Gastroesophageal sphincter (tissue), 4 donors: Measurements from ENCODE around the gene SPECC1L. TPM values are rescaled to one million over a fixed set of nuclear protein-coding genes. Genes with fewer than 3 reads are reported as not detected.

Source experiments
- ATAC-seq: fragments of 150-250 bp; one replicate; pipeline ENCODE4 v1.9.1; 2016; ENCODE audit warnings: mild to moderate bottlenecking, moderate library complexity
- H3K27ac ChIP-seq, 4 donors: fragments of 200-600 bp; sonication (generic) in 3 of 4; 1 replicate in 3 of 4; 2 replicates in 1 of 4; pipeline ENCODE4 v1.5.1; 2016 to 2019
- H3K27me3 ChIP-seq: fragments of 200-600 bp; sonication (generic); one replicate; pipeline ENCODE4 v1.5.1; 2019
- H3K36me3 ChIP-seq, 2 donors: fragments of 200-600 bp; sonication (generic); one replicate each; pipeline ENCODE4 v1.5.1; 2019; ENCODE audit warnings: control low read depth in 1 of 2
- H3K4me1 ChIP-seq, 3 donors: fragments of 200-600 bp; sonication (generic); 1 replicate in 2 of 3; 2 replicates in 1 of 3; pipeline ENCODE4 v1.5.1; 2016 to 2019; ENCODE audit warnings: control low read depth in 2 of 3
- H3K4me3 ChIP-seq, 2 donors: fragments of 200-600 bp; sonication (generic); one replicate each; pipeline ENCODE4 v1.5.1; 2019; ENCODE audit warnings: mild to moderate bottlenecking in 1 of 2, moderate library complexity in 1 of 2
- H3K9me3 ChIP-seq, 3 donors: fragments of 200-600 bp; sonication (generic); one replicate each; pipeline ENCODE4 v1.5.1; 2017 to 2019; ENCODE audit warnings: control low read depth in 2 of 3
- EP300 ChIP-seq: sonication (generic); formaldehyde crosslinking; IDR thresholded peaks from one replicate; pipeline ENCODE4 v1.6.1; 2017; ENCODE audit warnings: antibody characterized with exemption, mild to moderate bottlenecking
- POLR2A ChIP-seq, 2 donors: fragments of 450-650 bp; IDR thresholded peaks; one replicate each; pipeline ENCODE4 v1.6.1; 2017; ENCODE audit warnings: antibody characterized with exemption in 2 of 2, mild to moderate bottlenecking in 2 of 2, moderate library complexity in 1 of 2
- POLR2AphosphoS5 ChIP-seq: sonication (generic); formaldehyde crosslinking; IDR thresholded peaks from one replicate; pipeline ENCODE4 v1.6.1; 2017; ENCODE audit warnings: antibody characterized with exemption
- WGBS, 2 donors: methylation state at CpG; one replicate each; pipeline ENCODE4 v1.1.5; 2018; ENCODE audit warnings: low coverage in 1 of 2; 5-methylcytosine and 5-hydroxymethylcytosine counted together
- total RNA-seq, 4 donors: library from RNA; depleted of rRNA; stranded (reverse); fragments of >200 nt; gene quantifications; one replicate each; pipeline ENCODE4 v1.1.0, GENCODE V29; 2016
- TF ChIP-seq, protein P1 (sequence below), 4 experiments: fragments of 200-600 bp in 2 of 4; fragments of 450-650 bp in 2 of 4; sonication (generic) in 1 of 4; IDR thresholded peaks; one replicate each; pipeline ENCODE4 v1.5.1; 2017 to 2019; ENCODE audit warnings: antibody characterized with exemption in 4 of 4, mild to moderate bottlenecking in 2 of 4, moderate library complexity in 2 of 4

SPECC1L gene
- total RNA-seq, 4 donors from 2014 or later = 62.3 to 110 (median 92.5) TPM

- 39 to 71% methylated on average over 2 to 3 of the region's 3 CpGs for WGBS, 2 donors
- peaks cover 0 to 44% of the 10 kb centered on the region in 2 donors for H3K36me3 ChIP-seq
- no peaks in the 10 kb centered on the region for H3K9me3 ChIP-seq
- no peaks in the 10 kb centered on the region for H3K27me3 ChIP-seq
- no peak overlapping the region for H3K27ac ChIP-seq
- H3K4me3 ChIP-seq = no peak overlapping the region
- no peak for ATAC-seq
- peaks cover 7 to 39% (median 9%) of the 10 kb centered on the region in 3 donors for H3K4me1 ChIP-seq
- TF ChIP-seq EP300 = no peak
- TF ChIP-seq POLR2AphosphoS5 = no peak
- TF ChIP-seq, protein P1, sequence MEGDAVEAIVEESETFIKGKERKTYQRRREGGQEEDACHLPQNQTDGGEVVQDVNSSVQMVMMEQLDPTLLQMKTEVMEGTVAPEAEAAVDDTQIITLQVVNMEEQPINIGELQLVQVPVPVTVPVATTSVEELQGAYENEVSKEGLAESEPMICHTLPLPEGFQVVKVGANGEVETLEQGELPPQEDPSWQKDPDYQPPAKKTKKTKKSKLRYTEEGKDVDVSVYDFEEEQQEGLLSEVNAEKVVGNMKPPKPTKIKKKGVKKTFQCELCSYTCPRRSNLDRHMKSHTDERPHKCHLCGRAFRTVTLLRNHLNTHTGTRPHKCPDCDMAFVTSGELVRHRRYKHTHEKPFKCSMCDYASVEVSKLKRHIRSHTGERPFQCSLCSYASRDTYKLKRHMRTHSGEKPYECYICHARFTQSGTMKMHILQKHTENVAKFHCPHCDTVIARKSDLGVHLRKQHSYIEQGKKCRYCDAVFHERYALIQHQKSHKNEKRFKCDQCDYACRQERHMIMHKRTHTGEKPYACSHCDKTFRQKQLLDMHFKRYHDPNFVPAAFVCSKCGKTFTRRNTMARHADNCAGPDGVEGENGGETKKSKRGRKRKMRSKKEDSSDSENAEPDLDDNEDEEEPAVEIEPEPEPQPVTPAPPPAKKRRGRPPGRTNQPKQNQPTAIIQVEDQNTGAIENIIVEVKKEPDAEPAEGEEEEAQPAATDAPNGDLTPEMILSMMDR (IDR thresholded peaks at IDR 0.05) = no peak
- TF ChIP-seq POLR2A (IDR thresholded peaks at IDR 0.05) = no peak
Observed at GRCh38 chr22:24393848-24394247, 123.2 kb downstream of the SPECC1L start.

DNA sequence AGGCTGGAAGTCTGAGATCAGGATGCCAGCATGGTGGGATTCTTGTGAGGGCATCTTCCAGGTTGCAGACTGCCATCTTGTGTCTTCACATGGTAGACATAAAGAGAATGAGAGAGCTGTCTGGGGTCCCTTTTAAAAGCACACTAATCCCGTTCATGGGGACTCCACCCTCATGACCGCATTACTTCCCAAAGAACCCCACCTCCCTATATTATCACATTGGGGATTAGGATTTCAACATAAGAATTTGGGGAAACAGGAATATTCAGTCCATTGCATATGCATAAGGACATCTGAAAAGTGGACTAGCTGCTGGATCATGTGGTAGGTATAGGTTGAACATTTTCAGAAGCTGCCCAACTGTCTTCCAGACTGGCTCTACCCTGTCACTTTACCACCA lies 123.6 kb downstream of the SPECC1L start:
- no peak for ATAC-seq
- 83 to 92% methylated on average over 2 of the region's 2 CpGs for WGBS, 2 donors
- peaks cover 7 to 37% (median 9%) of the 10 kb centered on the region in 3 donors for H3K4me1 ChIP-seq

GRCh38 chr22:24398409-24398808 lies 127.8 kb downstream of the SPECC1L start:
- H3K4me1 ChIP-seq = peaks cover 0 to 27% (median 16%) of the 10 kb centered on the region in 3 donors
- peaks cover 0 to 50% of the 10 kb centered on the region in 2 donors for H3K36me3 ChIP-seq
- TF ChIP-seq POLR2A (IDR thresholded peaks at IDR 0.05) (no peak), EP300 (no peak), POLR2AphosphoS5 (no peak)
- TF ChIP-seq, protein P1 (IDR thresholded peaks at IDR 0.05) = no peak
- H3K4me3 ChIP-seq = no peak overlapping the region
- H3K27ac ChIP-seq = no peak overlapping the region
- no peaks in the 10 kb centered on the region for H3K27me3 ChIP-seq
- no peaks in the 10 kb centered on the region for H3K9me3 ChIP-seq
- no peak for ATAC-seq

More for the DNA sequence above, 123.6 kb downstream of the SPECC1L start:
- no peak for TF ChIP-seq POLR2AphosphoS5
- no peak for TF ChIP-seq POLR2A (IDR thresholded peaks at IDR 0.05)
- TF ChIP-seq, protein P1 (IDR thresholded peaks at IDR 0.05) = no peak
- TF ChIP-seq EP300 = no peak
- Histone ChIP-seq H3K27me3 (no peaks in the 10 kb centered on the region), H3K4me3 (no peak overlapping the region), H3K9me3 (no peaks in the 10 kb centered on the region), H3K36me3 (peaks cover 0 to 44% of the 10 kb centered on the region in 2 donors), H3K27ac (no peak overlapping the region)

GRCh38 chr22:24400034-24400725 lies 129.5 kb downstream of the SPECC1L start:
- H3K4me3 ChIP-seq = no peak overlapping the region
- WGBS, 2 donors = 65 to 80% methylated on average over 8 of the region's 8 CpGs
- peaks cover 0 to 38% (median 17%) of the 10 kb centered on the region in 3 donors for H3K4me1 ChIP-seq
- no peaks in the 10 kb centered on the region for H3K9me3 ChIP-seq
- H3K27me3 ChIP-seq = no peaks in the 10 kb centered on the region
- H3K27ac ChIP-seq = no peak overlapping the region
- no peak for ATAC-seq
- peaks cover 0 to 49% of the 10 kb centered on the region in 2 donors for H3K36me3 ChIP-seq
- TF ChIP-seq, protein P1 (IDR thresholded peaks at IDR 0.05) = no peak
- TF ChIP-seq POLR2AphosphoS5 (no peak), EP300 (no peak), POLR2A (IDR thresholded peaks at IDR 0.05) (no peak)
